Measurements from ENCODE around the gene TRIM4.
"Not testable (repeated sequence)": the region's sequence is repeated elsewhere in the genome, so short reads cannot be mapped to it uniquely, and the experiment has no call there.

Gene TRIM4

GRCh38 chr7:99918959-99919813 lies at the start of gene TRIM4:
TRIM4 (minus strand) TSS chr7:99919530; CDS start chr7:99919401, 129 bp downstream.
- Histone ChIP-seq H3K4me3 (peak within 1 kb of the TSS; percentile 90), H3K9ac (ENCODE audit: insufficient read length) (peak within 1 kb of the TSS; percentile 95), H3K27ac (peak within 1 kb of the TSS; percentile 81), H3K9me3 (ENCODE audit: low read depth, low read length) (no peaks in the 10 kb centered on the region), H3K36me3 (ENCODE audit: insufficient read depth, low read length) (peaks cover 18% of the 10 kb centered on the region)
- DNase-seq (ENCODE audit: low read depth, low spot score), result no peak
- no peak for TF ChIP-seq FOXP2 (optimal IDR thresholded peaks at IDR 0.05; ENCODE audit: control extremely low read depth, extremely low read length, insufficient read depth)
- TF ChIP-seq POLR2AphosphoS5 (IDR thresholded peaks at IDR 0.05; ENCODE audit: borderline replicate concordance, low read depth, low read length), result peak; percentile 94

- H3K9me3 ChIP-seq (ENCODE audit: low read depth, low read length), result no peaks in the 10 kb centered on the region
- DNase-seq (ENCODE audit: low read depth, low spot score), result no peak
- H3K9ac ChIP-seq (ENCODE audit: insufficient read length), result no peak overlapping the region
- H3K36me3 ChIP-seq (ENCODE audit: insufficient read depth, low read length), result no peaks in the 10 kb centered on the region
- H3K27ac ChIP-seq, result no peak overlapping the region
- H3K4me3 ChIP-seq, result peak overlapping the region; percentile 10; the same call in 1 of the 2 replicates
- TF ChIP-seq POLR2AphosphoS5 (IDR thresholded peaks at IDR 0.05; ENCODE audit: borderline replicate concordance, low read depth, low read length), result no peak
- TF ChIP-seq EZH2 (IDR thresholded peaks at IDR 0.05), result no peak
- no peak for TF ChIP-seq FOXP2 (optimal IDR thresholded peaks at IDR 0.05; ENCODE audit: control extremely low read depth, extremely low read length, insufficient read depth)
Measured at GRCh38 chr7:99958564-99959227, 39.4 kb upstream of the TRIM4 start.

GRCh38 chr7:99955247-99955646 lies 35.9 kb upstream of the TRIM4 start:
- no peak for DNase-seq (ENCODE audit: low read depth, low spot score)
- Histone ChIP-seq H3K9me3 (ENCODE audit: low read depth, low read length) (0 out of 2 replicates have a peak, but pooled peaks cover 4% of the 10 kb centered on the region), H3K27ac (no peak overlapping the region), H3K36me3 (ENCODE audit: insufficient read depth, low read length) (no peaks in the 10 kb centered on the region), H3K4me3 (no peak overlapping the region), H3K9ac (ENCODE audit: insufficient read length) (no peak overlapping the region)
- no peak for TF ChIP-seq FOXP2 (optimal IDR thresholded peaks at IDR 0.05; ENCODE audit: control extremely low read depth, extremely low read length, insufficient read depth)
- TF ChIP-seq EZH2 (IDR thresholded peaks at IDR 0.05), result no peak
- no peak for TF ChIP-seq POLR2AphosphoS5 (IDR thresholded peaks at IDR 0.05; ENCODE audit: borderline replicate concordance, low read depth, low read length)

DNA sequence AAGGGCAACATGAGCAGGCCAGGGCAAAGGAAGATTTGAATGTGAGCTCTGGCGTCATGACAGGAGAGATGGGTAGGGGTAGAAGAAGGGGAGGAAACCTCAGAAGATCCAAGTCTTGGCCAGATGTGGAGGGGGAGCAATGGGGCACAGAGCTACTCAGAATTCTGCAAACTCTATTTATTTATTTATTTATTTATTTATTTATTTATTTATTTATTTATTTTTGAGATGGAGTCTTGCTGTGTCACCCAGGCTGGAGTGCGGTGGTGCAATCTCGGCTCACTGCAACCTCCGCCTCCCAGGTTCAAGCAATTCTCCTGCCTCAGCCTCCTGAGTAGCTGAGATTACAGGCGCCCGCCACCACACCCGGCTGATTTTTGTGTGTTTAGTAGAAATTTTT lies 35.3 kb upstream of the TRIM4 start:
- not testable (repeated sequence) for H3K9me3 ChIP-seq (ENCODE audit: low read depth, low read length); H3K36me3 ChIP-seq (ENCODE audit: insufficient read depth, low read length); H3K4me3 ChIP-seq; H3K27ac ChIP-seq; H3K9ac ChIP-seq (ENCODE audit: insufficient read length); DNase-seq (ENCODE audit: low read depth, low spot score)

GRCh38 chr7:99953649-99954048 lies 34.3 kb upstream of the TRIM4 start:
- Histone ChIP-seq H3K9me3 (ENCODE audit: low read depth, low read length) (0 out of 2 replicates have a peak, but pooled peaks cover 4% of the 10 kb centered on the region), H3K4me3 (no peak overlapping the region), H3K36me3 (ENCODE audit: insufficient read depth, low read length) (no peaks in the 10 kb centered on the region), H3K9ac (ENCODE audit: insufficient read length) (no peak overlapping the region), H3K27ac (peak overlapping the region; percentile 27; the same call in 1 of the 2 replicates)
- TF ChIP-seq EZH2 (IDR thresholded peaks at IDR 0.05), result no peak
- TF ChIP-seq FOXP2 (optimal IDR thresholded peaks at IDR 0.05; ENCODE audit: control extremely low read depth, extremely low read length, insufficient read depth), result no peak
- TF ChIP-seq POLR2AphosphoS5 (IDR thresholded peaks at IDR 0.05; ENCODE audit: borderline replicate concordance, low read depth, low read length), result no peak
- no peak for DNase-seq (ENCODE audit: low read depth, low spot score)

- H3K4me3 ChIP-seq; DNase-seq (ENCODE audit: low read depth, low spot score); H3K9me3 ChIP-seq (ENCODE audit: low read depth, low read length); H3K9ac ChIP-seq (ENCODE audit: insufficient read length); H3K36me3 ChIP-seq (ENCODE audit: insufficient read depth, low read length); H3K27ac ChIP-seq: not testable (repeated sequence)
Measured at GRCh38 chr7:99952649-99953048, 33.3 kb upstream of the TRIM4 start.

- H3K9me3 ChIP-seq (ENCODE audit: low read depth, low read length); H3K36me3 ChIP-seq (ENCODE audit: insufficient read depth, low read length); DNase-seq (ENCODE audit: low read depth, low spot score); H3K9ac ChIP-seq (ENCODE audit: insufficient read length); H3K27ac ChIP-seq; H3K4me3 ChIP-seq: not testable (repeated sequence)
Measured at GRCh38 chr7:99950819-99951218, 31.5 kb upstream of the TRIM4 start.

DNA sequence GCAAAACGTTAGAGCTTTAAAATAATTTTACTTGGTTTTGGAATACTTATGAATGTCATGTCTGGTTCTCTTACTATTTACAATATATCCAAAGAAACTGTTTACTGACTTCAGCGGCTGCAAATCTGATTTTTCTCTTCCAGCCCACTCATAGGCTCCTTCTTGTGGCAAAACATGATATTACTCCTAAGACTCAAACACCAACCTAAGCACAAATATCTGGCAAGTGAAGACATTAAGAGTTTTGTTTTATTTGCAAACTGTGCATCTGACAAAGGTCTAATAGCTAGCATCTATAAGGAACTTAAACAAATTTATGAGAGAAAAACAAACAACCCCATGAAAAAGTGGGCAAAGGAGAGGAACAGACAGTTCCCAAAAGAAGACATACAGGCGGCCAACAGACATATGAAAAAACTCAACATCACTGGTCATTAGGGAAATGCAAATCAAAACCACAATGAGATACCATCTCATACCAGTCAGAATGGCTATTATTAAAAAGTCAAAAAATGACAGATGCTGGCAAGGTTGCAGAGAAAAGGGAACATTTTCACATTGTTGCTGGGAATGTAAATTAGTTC lies 30.4 kb upstream of the TRIM4 start:
- no peak for DNase-seq (ENCODE audit: low read depth, low spot score)
- Histone ChIP-seq H3K27ac (no peak overlapping the region), H3K36me3 (ENCODE audit: insufficient read depth, low read length) (no peaks in the 10 kb centered on the region), H3K9me3 (ENCODE audit: low read depth, low read length) (0 out of 2 replicates have a peak, but pooled peaks cover 4% of the 10 kb centered on the region), H3K9ac (ENCODE audit: insufficient read length) (no peak overlapping the region), H3K4me3 (no peak overlapping the region)
- TF ChIP-seq EZH2 (IDR thresholded peaks at IDR 0.05) (no peak), POLR2AphosphoS5 (IDR thresholded peaks at IDR 0.05; ENCODE audit: borderline replicate concordance, low read depth, low read length) (no peak), FOXP2 (optimal IDR thresholded peaks at IDR 0.05; ENCODE audit: control extremely low read depth, extremely low read length, insufficient read depth) (no peak)
